HG02642 (cell line): ENCODE measurements around the gene PKD1L1.
"Not testable (repeated sequence)": the region's sequence is repeated elsewhere in the genome, so short reads cannot be mapped to it uniquely, and the experiment has no call there.

Experiments
- ATAC-seq: cut with Tn5 transposase; IDR thresholded peaks from one replicate; pipeline ENCODE4 v1.9.1; 2021; ENCODE audit warnings: mild to moderate bottlenecking; ENCODE audit not compliant: unreplicated experiment, poor library complexity

PKD1L1 gene

GRCh38 chr7:47779341-47779771 lies 168.9 kb downstream of the PKD1L1 start:
- no peak for ATAC-seq

- ATAC-seq, result no peak
These were observed 170.1 kb downstream of the PKD1L1 start for GRCh38 chr7:47778153-47778661.

GRCh38 chr7:47777531-47778152 lies 170.6 kb downstream of the PKD1L1 start:
- ATAC-seq, result no peak

- ATAC-seq, result no peak
These were observed 171.9 kb downstream of the PKD1L1 start for GRCh38 chr7:47776335-47776734.

- no peak for ATAC-seq
These were observed 173.0 kb downstream of the PKD1L1 start for GRCh38 chr7:47775238-47775637.

GRCh38 chr7:47772492-47772891 lies 175.8 kb downstream of the PKD1L1 start:
- ATAC-seq, result no peak

GRCh38 chr7:47771990-47772360 lies 176.3 kb downstream of the PKD1L1 start:
- ATAC-seq, result no peak

GRCh38 chr7:47771336-47771989 lies 176.8 kb downstream of the PKD1L1 start:
- no peak for ATAC-seq

GRCh38 chr7:47766126-47766525 lies 182.1 kb downstream of the PKD1L1 start:
- no peak for ATAC-seq

- no peak for ATAC-seq
These were observed 182.8 kb downstream of the PKD1L1 start for GRCh38 chr7:47765373-47765979.

GRCh38 chr7:47764746-47765145 lies 183.5 kb downstream of the PKD1L1 start:
- ATAC-seq, result no peak

GRCh38 chr7:47763063-47763974 lies 184.9 kb downstream of the PKD1L1 start:
- ATAC-seq, result no peak

GRCh38 chr7:47762746-47763062 lies 185.6 kb downstream of the PKD1L1 start:
- no peak for ATAC-seq

GRCh38 chr7:47762207-47762606 lies 186.1 kb downstream of the PKD1L1 start:
- ATAC-seq, result no peak

GRCh38 chr7:47759056-47759706 lies 189.1 kb downstream of the PKD1L1 start:
- no peak for ATAC-seq

GRCh38 chr7:47758546-47758945 lies 189.7 kb downstream of the PKD1L1 start:
- ATAC-seq, result no peak

GRCh38 chr7:47757921-47758411 lies 190.3 kb downstream of the PKD1L1 start:
- no peak for ATAC-seq

- ATAC-seq, result no peak
These were observed 191.6 kb downstream of the PKD1L1 start for GRCh38 chr7:47756636-47757035.

GRCh38 chr7:47755248-47755647 lies 193.0 kb downstream of the PKD1L1 start:
- ATAC-seq, result no peak

GRCh38 chr7:47751724-47752123 lies 196.5 kb downstream of the PKD1L1 start:
- ATAC-seq, result not testable (repeated sequence)
